Measurements from ENCODE around the gene OXLD1.
A peak's percentile ranks its signal among the peaks of the same experiment; 100 is the strongest.

OXLD1 gene

GRCh38 chr17:81685108-81685507 lies 18.7 kb upstream of the OXLD1 start:
- H3K79me1 ChIP-seq (ENCODE audit: low read length), result peaks cover 10% of the 10 kb centered on the region
- peak overlapping the region; percentile 95 for H3K4me3 ChIP-seq (ENCODE audit: low read depth, low read length)
- peaks cover 56 to 63% of the 10 kb centered on the region in 2 experiments for H3K36me3 ChIP-seq (ENCODE audit: control insufficient read depth in 1 of 2, insufficient read depth in 2 of 2, low read length in 2 of 2)
- H3K23ac ChIP-seq (ENCODE audit: low read length), result no peak overlapping the region
- H3K4me2 ChIP-seq (ENCODE audit: low read length), result peak overlapping the region; percentile 79
- no peak overlapping the region for H2AK5ac ChIP-seq (ENCODE audit: low read length)
- H3K9me3 ChIP-seq (ENCODE audit: insufficient read depth, low read depth, low read length), result no peaks in the 10 kb centered on the region
- no peak overlapping the region for H4K91ac ChIP-seq (ENCODE audit: low read depth, low read length)
- H3K9ac ChIP-seq (ENCODE audit: low read length), result no peak overlapping the region
- H3K79me2 ChIP-seq (ENCODE audit: control insufficient read depth, insufficient read depth, low read length, poor library complexity), result peaks cover 20% of the 10 kb centered on the region
- H3K4me1 ChIP-seq (ENCODE audit: control insufficient read depth in 1 of 2, insufficient read depth in 2 of 2, low read length in 2 of 2), result peaks cover 15 to 16% of the 10 kb centered on the region in 2 experiments
- no peak overlapping the region for H2BK12ac ChIP-seq (ENCODE audit: low read length)
- no peak overlapping the region for H4K12ac ChIP-seq (ENCODE audit: low read depth, low read length)
- H4K8ac ChIP-seq (ENCODE audit: low read depth, low read length), result no peak overlapping the region
- no peak overlapping the region for H2BK120ac ChIP-seq (ENCODE audit: insufficient read depth, low read length, poor library complexity)
- H3K14ac ChIP-seq (ENCODE audit: low read length), result no peak overlapping the region
- no peak overlapping the region for H3K18ac ChIP-seq (ENCODE audit: low read length)
- H3K4ac ChIP-seq (ENCODE audit: low read depth, low read length), result peak overlapping the region; percentile 97
- peak; percentile 68 to 77 for DNase-seq
- H3K27ac ChIP-seq (ENCODE audit: low read depth, low read length), result no peak overlapping the region
- H2BK5ac ChIP-seq (ENCODE audit: low read depth, low read length, poor library complexity), result no peak overlapping the region
- no peaks in the 10 kb centered on the region for H3K27me3 ChIP-seq (ENCODE audit: insufficient read depth, low read length)
- no CpG with 5 or more reads among the region's 12 CpGs for WGBS (ENCODE audit: extremely low coverage, insufficient coverage, insufficient read length)
- H2AFZ ChIP-seq (ENCODE audit: insufficient read depth, low read length, poor library complexity), result no peak overlapping the region

GRCh38 chr17:81684442-81684911 lies 18.1 kb upstream of the OXLD1 start:
- peaks cover 10% of the 10 kb centered on the region for H3K79me1 ChIP-seq (ENCODE audit: low read length)
- H3K4me2 ChIP-seq (ENCODE audit: low read length), result peak overlapping the region; percentile 79
- H2AK5ac ChIP-seq (ENCODE audit: low read length), result peak overlapping the region; percentile 8
- peak overlapping the region; percentile 42 for H2AFZ ChIP-seq (ENCODE audit: insufficient read depth, low read length, poor library complexity)
- no peak for DNase-seq
- no peaks in the 10 kb centered on the region for H3K27me3 ChIP-seq (ENCODE audit: insufficient read depth, low read length)
- peak overlapping the region; percentile 57 for H2BK120ac ChIP-seq (ENCODE audit: insufficient read depth, low read length, poor library complexity)
- peak overlapping the region; percentile 94 for H4K8ac ChIP-seq (ENCODE audit: low read depth, low read length)
- H3K4ac ChIP-seq (ENCODE audit: low read depth, low read length), result peak overlapping the region; percentile 97
- H4K12ac ChIP-seq (ENCODE audit: low read depth, low read length), result peak overlapping the region; percentile 89
- peak overlapping the region; percentile 19 for H2BK12ac ChIP-seq (ENCODE audit: low read length)
- no CpG with 5 or more reads among the region's 16 CpGs for WGBS (ENCODE audit: extremely low coverage, insufficient coverage, insufficient read length)
- peaks cover 20% of the 10 kb centered on the region for H3K79me2 ChIP-seq (ENCODE audit: control insufficient read depth, insufficient read depth, low read length, poor library complexity)
- peaks cover 49 to 58% of the 10 kb centered on the region in 2 experiments for H3K36me3 ChIP-seq (ENCODE audit: control insufficient read depth in 1 of 2, insufficient read depth in 2 of 2, low read length in 2 of 2)
- peak overlapping the region; percentile 83 for H2BK5ac ChIP-seq (ENCODE audit: low read depth, low read length, poor library complexity)
- H3K23ac ChIP-seq (ENCODE audit: low read length), result no peak overlapping the region
- H3K9ac ChIP-seq (ENCODE audit: low read length), result peak overlapping the region; percentile 97
- H4K91ac ChIP-seq (ENCODE audit: low read depth, low read length), result peak overlapping the region; percentile 94
- peak overlapping the region; percentile 92 for H3K14ac ChIP-seq (ENCODE audit: low read length)
- H3K18ac ChIP-seq (ENCODE audit: low read length), result peak overlapping the region; percentile 83
- no peak overlapping the region for H3K27ac ChIP-seq (ENCODE audit: low read depth, low read length)
- no peaks in the 10 kb centered on the region for H3K9me3 ChIP-seq (ENCODE audit: insufficient read depth, low read depth, low read length)
- H3K4me3 ChIP-seq (ENCODE audit: low read depth, low read length), result peak overlapping the region; percentile 95
- peaks cover 15 to 16% of the 10 kb centered on the region in 2 experiments for H3K4me1 ChIP-seq (ENCODE audit: control insufficient read depth in 1 of 2, insufficient read depth in 2 of 2, low read length in 2 of 2)

- peak within 1 kb of the TSS; percentile 32 for H3K27ac ChIP-seq (ENCODE audit: low read depth, low read length)
Observed at GRCh38 chr17:81683584-81684441, 17.4 kb upstream of the OXLD1 start, which contains the start of the genes ARL16 and HGS. Gene ARL16 (minus strand): TSS chr17:81683797. CDS start chr17:81683753, 44 bp downstream. Gene HGS (plus strand): TSS chr17:81684011. CDS start chr17:81684067, 56 bp downstream.

GRCh38 chr17:81683208-81683583 lies 16.8 kb upstream of the OXLD1 start:
- peak overlapping the region; percentile 92 for H4K12ac ChIP-seq (ENCODE audit: low read depth, low read length)
- no CpG with 5 or more reads among the region's 37 CpGs for WGBS (ENCODE audit: extremely low coverage, insufficient coverage, insufficient read length)
- H2BK12ac ChIP-seq (ENCODE audit: low read length), result peak overlapping the region; percentile 39
- peak overlapping the region; percentile 87 for H2BK120ac ChIP-seq (ENCODE audit: insufficient read depth, low read length, poor library complexity)
- H3K79me1 ChIP-seq (ENCODE audit: low read length), result peaks cover 10% of the 10 kb centered on the region
- H4K91ac ChIP-seq (ENCODE audit: low read depth, low read length), result peak overlapping the region; percentile 83
- peaks cover 20% of the 10 kb centered on the region for H3K79me2 ChIP-seq (ENCODE audit: control insufficient read depth, insufficient read depth, low read length, poor library complexity)
- H2BK5ac ChIP-seq (ENCODE audit: low read depth, low read length, poor library complexity), result peak overlapping the region; percentile 69
- H3K27ac ChIP-seq (ENCODE audit: low read depth, low read length), result peak overlapping the region; percentile 32
- peak overlapping the region; percentile 94 for H4K8ac ChIP-seq (ENCODE audit: low read depth, low read length)
- H2AK5ac ChIP-seq (ENCODE audit: low read length), result peak overlapping the region; percentile 85
- H2AFZ ChIP-seq (ENCODE audit: insufficient read depth, low read length, poor library complexity), result peak overlapping the region; percentile 87
- H3K9me3 ChIP-seq (ENCODE audit: insufficient read depth, low read depth, low read length), result no peaks in the 10 kb centered on the region
- H3K4me2 ChIP-seq (ENCODE audit: low read length), result peak overlapping the region; percentile 68
- peak overlapping the region; percentile 97 for H3K14ac ChIP-seq (ENCODE audit: low read length)
- H3K4ac ChIP-seq (ENCODE audit: low read depth, low read length), result peak overlapping the region; percentile 90
- peaks cover 37 to 45% of the 10 kb centered on the region in 2 experiments for H3K36me3 ChIP-seq (ENCODE audit: control insufficient read depth in 1 of 2, insufficient read depth in 2 of 2, low read length in 2 of 2)
- peak overlapping the region; percentile 92 for H3K4me3 ChIP-seq (ENCODE audit: low read depth, low read length)
- peak overlapping the region; percentile 93 for H3K18ac ChIP-seq (ENCODE audit: low read length)
- H3K9ac ChIP-seq (ENCODE audit: low read length), result peak overlapping the region; percentile 98
- DNase-seq, result no peak
- H3K23ac ChIP-seq (ENCODE audit: low read length), result no peak overlapping the region
- H3K4me1 ChIP-seq (ENCODE audit: control insufficient read depth in 1 of 2, insufficient read depth in 2 of 2, low read length in 2 of 2), result peaks cover 15 to 16% of the 10 kb centered on the region in 2 experiments
- H3K27me3 ChIP-seq (ENCODE audit: insufficient read depth, low read length), result no peaks in the 10 kb centered on the region

More at GRCh38 chr17:81683584-81684441, 17.4 kb upstream of the OXLD1 start, which contains the start of the genes ARL16 and HGS:
- H3K79me2 ChIP-seq (ENCODE audit: control insufficient read depth, insufficient read depth, low read length, poor library complexity), result peaks cover 20% of the 10 kb centered on the region
- peak within 1 kb of the TSS; percentile 95 for H3K4me3 ChIP-seq (ENCODE audit: low read depth, low read length)
- H3K4me2 ChIP-seq (ENCODE audit: low read length), result peak within 1 kb of the TSS; percentile 79
- H3K14ac ChIP-seq (ENCODE audit: low read length), result peak within 1 kb of the TSS; percentile 97
- peak within 1 kb of the TSS; percentile 94 for H4K91ac ChIP-seq (ENCODE audit: low read depth, low read length)
- H2BK12ac ChIP-seq (ENCODE audit: low read length), result peak within 1 kb of the TSS; percentile 39
- H2AFZ ChIP-seq (ENCODE audit: insufficient read depth, low read length, poor library complexity), result peak within 1 kb of the TSS; percentile 87
- no CpG with 5 or more reads among the region's 112 CpGs for WGBS (ENCODE audit: extremely low coverage, insufficient coverage, insufficient read length)
- peak within 1 kb of the TSS; percentile 83 for H2BK5ac ChIP-seq (ENCODE audit: low read depth, low read length, poor library complexity)
- H2BK120ac ChIP-seq (ENCODE audit: insufficient read depth, low read length, poor library complexity), result peak within 1 kb of the TSS; percentile 87
- H3K4me1 ChIP-seq (ENCODE audit: control insufficient read depth in 1 of 2, insufficient read depth in 2 of 2, low read length in 2 of 2), result peaks cover 15 to 16% of the 10 kb centered on the region in 2 experiments
- peak within 1 kb of the TSS; percentile 98 for H3K9ac ChIP-seq (ENCODE audit: low read length)
- H3K27me3 ChIP-seq (ENCODE audit: insufficient read depth, low read length), result no peaks in the 10 kb centered on the region
- peak; percentile 99 to 100 for DNase-seq
- H4K8ac ChIP-seq (ENCODE audit: low read depth, low read length), result peak within 1 kb of the TSS; percentile 94
- H4K12ac ChIP-seq (ENCODE audit: low read depth, low read length), result peak within 1 kb of the TSS; percentile 92
- H3K36me3 ChIP-seq (ENCODE audit: control insufficient read depth in 1 of 2, insufficient read depth in 2 of 2, low read length in 2 of 2), result peaks cover 43 to 51% of the 10 kb centered on the region in 2 experiments
- peak within 1 kb of the TSS; percentile 93 for H3K18ac ChIP-seq (ENCODE audit: low read length)
- peak within 1 kb of the TSS; percentile 97 for H3K4ac ChIP-seq (ENCODE audit: low read depth, low read length)
- no peak within 1 kb of the TSS for H3K23ac ChIP-seq (ENCODE audit: low read length)
- H2AK5ac ChIP-seq (ENCODE audit: low read length), result peak within 1 kb of the TSS; percentile 85
- no peaks in the 10 kb centered on the region for H3K9me3 ChIP-seq (ENCODE audit: insufficient read depth, low read depth, low read length)
- peaks cover 10% of the 10 kb centered on the region for H3K79me1 ChIP-seq (ENCODE audit: low read length)
